GM12878 (cell line): ENCODE data around the gene CAMTA2. TPM values are rescaled to one million over a fixed set of nuclear protein-coding genes. Genes with fewer than 3 reads are reported as not detected.

Source experiments
- E2F8 ChIP-seq: fragments of 450-650 bp; IDR thresholded peaks from 2 replicates; pipeline ENCODE4 v1.6.1; 2018; ENCODE audit warnings: mild to moderate bottlenecking, low read depth, moderate library complexity; ENCODE audit not compliant: partially characterized antibody
- JUND ChIP-seq: IDR thresholded peaks from 2 replicates; pipeline ENCODE4 v1.6.1; 2012; ENCODE audit warnings: low read depth, mild to moderate bottlenecking, low read length, improper control_type of control experiment, moderate library complexity
- MAX ChIP-seq: IDR thresholded peaks from 2 replicates; pipeline ENCODE4 v1.6.1; 2012; ENCODE audit warnings: low read depth, low read length, improper control_type of control experiment
- MXI1 ChIP-seq: fragments of 150-350 bp; IDR thresholded peaks from 2 replicates; pipeline ENCODE4 v1.6.1; 2011; ENCODE audit warnings: low read depth, mild to moderate bottlenecking, inconsistent platforms, low read length, improper control_type of control experiment
- MYB ChIP-seq: fragments of 150-350 bp; IDR thresholded peaks from 2 replicates; pipeline ENCODE4 v1.6.1; 2014; ENCODE audit warnings: mild to moderate bottlenecking, low read depth, low read length, borderline replicate concordance
- NFXL1 ChIP-seq: fragments of 450-650 bp; IDR thresholded peaks from 2 replicates; pipeline ENCODE4 v1.6.1; 2017; ENCODE audit warnings: antibody characterized with exemption, mild to moderate bottlenecking, borderline replicate concordance
- NR2C1 ChIP-seq: fragments of 450-650 bp; IDR thresholded peaks from 2 replicates; pipeline ENCODE4 v1.6.1; 2017; ENCODE audit warnings: antibody characterized with exemption, mild to moderate bottlenecking, moderate library complexity
- RAD21 ChIP-seq: IDR thresholded peaks from 2 replicates; pipeline ENCODE4 v1.6.1; 2011; ENCODE audit warnings: mild to moderate bottlenecking, low read depth, low read length, moderate library complexity; ENCODE audit not compliant: insufficient read depth
- RBBP5 ChIP-seq: fragments of 200-600 bp; sonication (generic); conservative IDR thresholded peaks from 2 replicates; pipeline ENCODE4 v1.6.1; 2016
- RCOR1 ChIP-seq: conservative IDR thresholded peaks from 2 replicates; pipeline ENCODE4 v1.6.1; 2012; ENCODE audit warnings: low read depth, low read length, improper control_type of control experiment
- REST ChIP-seq: IDR thresholded peaks from 2 replicates; pipeline ENCODE4 v1.6.1; 2012; ENCODE audit warnings: mild to moderate bottlenecking, low read depth, low read length
- YY1 ChIP-seq: IDR thresholded peaks from 2 replicates; pipeline ENCODE4 v1.6.1; 2011; ENCODE audit warnings: low read depth, mild to moderate bottlenecking, low read length
- ZBTB40 ChIP-seq: fragments of 450-650 bp; IDR thresholded peaks from 2 replicates; pipeline ENCODE4 v1.6.1; 2016; ENCODE audit warnings: mild to moderate bottlenecking, moderate library complexity, borderline replicate concordance
- ZNF592 ChIP-seq: fragments of 450-650 bp; IDR thresholded peaks from 2 replicates; pipeline ENCODE4 v1.6.1; 2017; ENCODE audit warnings: mild to moderate bottlenecking, moderate library complexity
- polyA plus RNA-seq, 11 experiments: library from polyadenylated mRNA; depleted of rRNA in 4 of 11; unstranded in 6 of 11; stranded (reverse) in 5 of 11; fragments of >200 nt; fragmentation: Nextera tagmentation in 4 of 11; fragmentation: Illumina TruSeq in 1 of 11; extraction: Ambion mirVana in 4 of 11; extraction: Trizol in 1 of 11; gene quantifications; 1 replicate in 1 of 11; 2 replicates in 10 of 11; pipeline versions ENCODE4 v1.2.1 to v1.2.3, GENCODE V29; 2011 to 2016; ENCODE audit warnings: inconsistent platforms in 2 of 11, missing spikeins in 2 of 11, low read depth in 1 of 11
- total RNA-seq, 4 experiments: library from RNA; depleted of rRNA in 3 of 4; stranded (reverse); fragments of >200 nt in 3 of 4; fragmentation: Illumina TruSeq in 1 of 4; extraction: Trizol in 1 of 4; gene quantifications; 2 replicates each; pipeline versions ENCODE4 v1.2.1 to v1.2.3, GENCODE V29; 2013 to 2021

The CAMTA2 gene
- total and polyA plus RNA-seq, 10 of the 15 experiments (the other 5 are each of a cell fraction or from before 2014, with no cell fraction given), result 0.42 to 29.3 (median 11.2) TPM

- TF ChIP-seq NR2C1, result peak; percentile 71
- TF ChIP-seq NFXL1, result no peak
- no peak for TF ChIP-seq MYB
- no peak for TF ChIP-seq YY1
- no peak for TF ChIP-seq RBBP5
- no peak for TF ChIP-seq JUND
- no peak for TF ChIP-seq E2F8
- TF ChIP-seq REST, result no peak
- no peak for TF ChIP-seq MAX
- TF ChIP-seq MXI1, result no peak; the same call in 1 of the 2 replicates
- peak; percentile 76; the same call in 1 of the 2 replicates for TF ChIP-seq ZBTB40
- no peak for TF ChIP-seq ZNF592
- no peak for TF ChIP-seq RAD21
- TF ChIP-seq RCOR1, result 0 out of 2 replicates have a peak, but pooled peaks have one; percentile 61
Measured at GRCh38 chr17:4966844-4967538, 20.5 kb downstream of the CAMTA2 start (continued).
